K562 (cell line): ENCODE measurements around the gene RSPH6A. TPM values are rescaled to one million over a fixed set of nuclear protein-coding genes. Genes with fewer than 3 reads are reported as not detected.

Experiments used
- BRCA1 ChIP-seq, 2 experiments: fragments of 450-650 bp in 1 of 2; sonication (generic) in 1 of 2; formaldehyde crosslinking in 1 of 2; IDR thresholded peaks; 2 replicates each; pipeline versions ENCODE4 v1.5.0 to v1.6.1; 2017 to 2020; ENCODE audit warnings: mild to moderate bottlenecking in 1 of 2, missing genetic modification reagents in 1 of 2
- COPS2 ChIP-seq: fragments of 450-650 bp; conservative IDR thresholded peaks from 2 replicates; pipeline ENCODE4 v1.6.1; 2016; ENCODE audit warnings: mild to moderate bottlenecking, moderate library complexity
- ELF4 ChIP-seq: fragments of 450-650 bp; formaldehyde crosslinking; IDR thresholded peaks from 2 replicates; pipeline ENCODE4 v1.4.0; 2022; ENCODE audit warnings: missing genetic modification characterization
- ESRRB ChIP-seq: fragments of 250-450 bp; sonication (Bioruptor Pico); IDR thresholded peaks from 2 replicates; pipeline ENCODE4 v1.5.0; 2020; ENCODE audit warnings: mild to moderate bottlenecking, moderate library complexity, borderline replicate concordance
- FOXK2 ChIP-seq, 2 experiments: fragments of 450-650 bp; IDR thresholded peaks in 1 of 2; conservative IDR thresholded peaks in 1 of 2; 2 replicates each; pipeline ENCODE4 v1.6.1; 2016; ENCODE audit warnings: low read depth in 2 of 2, mild to moderate bottlenecking in 1 of 2
- HLTF ChIP-seq: fragments of 450-650 bp; IDR thresholded peaks from 2 replicates; pipeline ENCODE4 v1.6.1; 2016
- L3MBTL2 ChIP-seq: fragments of 450-650 bp; IDR thresholded peaks from 2 replicates; pipeline ENCODE4 v1.6.1; 2016; ENCODE audit warnings: mild to moderate bottlenecking, moderate library complexity
- MAFK ChIP-seq: IDR thresholded peaks from 2 replicates; pipeline ENCODE4 v1.6.1; 2011; ENCODE audit warnings: low read length, improper control_type of control experiment
- NCOA4 ChIP-seq: fragments of 450-650 bp; IDR thresholded peaks from 2 replicates; pipeline ENCODE4 v1.6.1; 2018; ENCODE audit warnings: mild to moderate bottlenecking; ENCODE audit not compliant: partially characterized antibody
- NR4A1 ChIP-seq, 2 experiments: fragments of 250-450 bp in 1 of 2; fragments of 450-650 bp in 1 of 2; sonication (Bioruptor Pico) in 1 of 2; IDR thresholded peaks; 2 replicates each; pipeline versions ENCODE4 v1.4.0 to v1.6.1; 2016 to 2020; ENCODE audit warnings: mild to moderate bottlenecking in 2 of 2, missing compliant biosample characterization in 1 of 2, missing genetic modification characterization in 1 of 2, moderate library complexity in 1 of 2
- PCBP2 ChIP-seq: fragments of 200-400 bp; formaldehyde crosslinking; IDR thresholded peaks from 2 replicates; pipeline ENCODE4 v1.6.1; 2018; ENCODE audit warnings: low read length, low read depth, mild to moderate bottlenecking, moderate library complexity; ENCODE audit not compliant: poor library complexity, severe bottlenecking
- PRDM10 ChIP-seq: fragments of 450-650 bp; IDR thresholded peaks from 2 replicates; pipeline ENCODE4 v1.6.1; 2018; ENCODE audit not compliant: partially characterized antibody
- RAD21 ChIP-seq, 2 experiments: fragments of 250-450 bp in 1 of 2; fragments of 450-650 bp in 1 of 2; sonication (Bioruptor Pico) in 1 of 2; formaldehyde crosslinking in 1 of 2; IDR thresholded peaks in 1 of 2; conservative IDR thresholded peaks in 1 of 2; 2 replicates each; pipeline versions ENCODE4 v1.4.0 to v1.8.0; 2020 to 2022; ENCODE audit warnings: mild to moderate bottlenecking in 2 of 2, moderate library complexity in 1 of 2
- RBM15 ChIP-seq: fragments of 200-400 bp; formaldehyde crosslinking; IDR thresholded peaks from 2 replicates; pipeline ENCODE4 v1.6.1; 2018; ENCODE audit warnings: mild to moderate bottlenecking, low read length, moderate library complexity; ENCODE audit not compliant: insufficient read depth
- RFX5 ChIP-seq: IDR thresholded peaks from 2 replicates; pipeline ENCODE4 v1.6.1; 2011; ENCODE audit warnings: low read depth, mild to moderate bottlenecking, improper control_type of control experiment, low read length
- SPI1 ChIP-seq: IDR thresholded peaks from 2 replicates; pipeline ENCODE4 v1.6.1; 2011; ENCODE audit warnings: low read depth, low read length, control low read depth, borderline replicate concordance
- THRAP3 ChIP-seq: fragments of 450-650 bp; IDR thresholded peaks from 2 replicates; pipeline ENCODE4 v1.6.1; 2016; ENCODE audit warnings: mild to moderate bottlenecking, inconsistent platforms, borderline replicate concordance
- ZBTB9 ChIP-seq: fragments of 450-650 bp; formaldehyde crosslinking; IDR thresholded peaks from 2 replicates; pipeline ENCODE4 v1.4.0; 2020; ENCODE audit warnings: mild to moderate bottlenecking, moderate library complexity
- ZNF584 ChIP-seq: fragments of 200-800 bp; sonication (Bioruptor generic); IDR thresholded peaks from 2 replicates; pipeline ENCODE4 v1.6.1; 2016; ENCODE audit warnings: low read depth, mild to moderate bottlenecking, missing genetic modification characterization, missing compliant biosample characterization
- polyA plus RNA-seq, 8 experiments: library from polyadenylated mRNA; depleted of rRNA in 4 of 8; stranded (reverse) in 5 of 8; unstranded in 3 of 8; fragments of >200 nt; fragmentation: Nextera tagmentation in 2 of 8; fragmentation: Illumina TruSeq in 1 of 8; extraction: Ambion mirVana in 2 of 8; extraction: Trizol in 1 of 8; gene quantifications; 2 replicates each; pipeline versions ENCODE4 v1.2.1 to v1.2.3, GENCODE V29; 2011 to 2014; ENCODE audit warnings: inconsistent platforms in 1 of 8, missing spikeins in 1 of 8
- total RNA-seq, 7 experiments: library from RNA; depleted of rRNA in 6 of 7; stranded (reverse); fragments of >200 nt in 6 of 7; fragmentation: Illumina TruSeq in 2 of 7; extraction: Trizol in 2 of 7; gene quantifications; 2 replicates each; pipeline versions ENCODE4 v1.2.1 to v1.2.3, GENCODE V29; 2011 to 2021; ENCODE audit warnings: low replicate concordance in 1 of 7
- TF ChIP-seq, protein P1 (sequence below): sonication (generic); formaldehyde crosslinking; IDR thresholded peaks from 2 replicates; pipeline ENCODE4 v1.8.1; 2023; ENCODE audit warnings: mild to moderate bottlenecking, missing genetic modification reagents

RSPH6A gene
- total and polyA plus RNA-seq, 9 of the 15 experiments (the other 6 are each of a cell fraction or from before 2014, with no cell fraction given) = 0.03 to 0.15 (median 0.07) TPM; not detected in 5

GRCh38 chr19:45801603-45802175, 13.4 kb downstream of the RSPH6A start (continued):
- TF ChIP-seq, protein P1, sequence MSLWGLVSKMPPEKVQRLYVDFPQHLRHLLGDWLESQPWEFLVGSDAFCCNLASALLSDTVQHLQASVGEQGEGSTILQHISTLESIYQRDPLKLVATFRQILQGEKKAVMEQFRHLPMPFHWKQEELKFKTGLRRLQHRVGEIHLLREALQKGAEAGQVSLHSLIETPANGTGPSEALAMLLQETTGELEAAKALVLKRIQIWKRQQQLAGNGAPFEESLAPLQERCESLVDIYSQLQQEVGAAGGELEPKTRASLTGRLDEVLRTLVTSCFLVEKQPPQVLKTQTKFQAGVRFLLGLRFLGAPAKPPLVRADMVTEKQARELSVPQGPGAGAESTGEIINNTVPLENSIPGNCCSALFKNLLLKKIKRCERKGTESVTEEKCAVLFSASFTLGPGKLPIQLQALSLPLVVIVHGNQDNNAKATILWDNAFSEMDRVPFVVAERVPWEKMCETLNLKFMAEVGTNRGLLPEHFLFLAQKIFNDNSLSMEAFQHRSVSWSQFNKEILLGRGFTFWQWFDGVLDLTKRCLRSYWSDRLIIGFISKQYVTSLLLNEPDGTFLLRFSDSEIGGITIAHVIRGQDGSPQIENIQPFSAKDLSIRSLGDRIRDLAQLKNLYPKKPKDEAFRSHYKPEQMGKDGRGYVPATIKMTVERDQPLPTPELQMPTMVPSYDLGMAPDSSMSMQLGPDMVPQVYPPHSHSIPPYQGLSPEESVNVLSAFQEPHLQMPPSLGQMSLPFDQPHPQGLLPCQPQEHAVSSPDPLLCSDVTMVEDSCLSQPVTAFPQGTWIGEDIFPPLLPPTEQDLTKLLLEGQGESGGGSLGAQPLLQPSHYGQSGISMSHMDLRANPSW (CRISPR knock-in tag) = no peak
- TF ChIP-seq ZBTB9 (CRISPR knock-in tag) (no peak), RBM15 (no peak), ESRRB (CRISPR knock-in tag) (no peak), FOXK2 (conservative IDR thresholded peaks at IDR 0.05 in 1 of 2, IDR thresholded peaks at IDR 0.05 in 1 of 2; ENCODE audit: low read depth in 2 of 2) (peak; percentile 46 to 47; a peak in 1 of 4 replicates), HLTF (peak; percentile 34; the same call in 1 of the 2 replicates), NR4A1 (CRISPR knock-in tag; IDR thresholded peaks at IDR 0.05) (no peak), NR4A1 (tag; IDR thresholded peaks at IDR 0.05) (no peak), RAD21 (CRISPR knock-in tag; conservative IDR thresholded peaks at IDR 0.05 in 1 of 2, IDR thresholded peaks at IDR 0.05 in 1 of 2) (0 out of 4 replicates have a peak, but pooled peaks of 1 of the 2 experiments have one; percentile 19), THRAP3 (no peak), L3MBTL2 (peak; percentile 56; the same call in 1 of the 2 replicates), NCOA4 (no peak), ELF4 (CRISPR knock-in tag) (0 out of 2 replicates have a peak, but pooled peaks have one; percentile 72), SPI1 (no peak), MAFK (no peak), BRCA1 (IDR thresholded peaks at IDR 0.05) (no peak), BRCA1 (CRISPR knock-in tag; IDR thresholded peaks at IDR 0.05) (no peak), ZNF584 (no peak), PRDM10 (no peak), RFX5 (no peak), PCBP2 (no peak), COPS2 (no peak)
